IPS-NIHi7 (cell line): ENCODE data around the gene GNPTAB.
"Not testable (repeated sequence)": the region's sequence is repeated elsewhere in the genome, so short reads cannot be mapped to it uniquely, and the experiment has no call there.

Experiments used
- DNase-seq: peaks from one replicate; pipeline ENCODE4 v3.0.0; 2012; ENCODE audit warnings: mixed read lengths; ENCODE audit errors: extremely low spot score

GNPTAB gene

GRCh38 chr12:101737476-101737875, 93.3 kb downstream of the GNPTAB start:
- no peak for DNase-seq

- DNase-seq: not testable (repeated sequence)
Observed at GRCh38 chr12:101734482-101734881, 96.3 kb downstream of the GNPTAB start.

DNA sequence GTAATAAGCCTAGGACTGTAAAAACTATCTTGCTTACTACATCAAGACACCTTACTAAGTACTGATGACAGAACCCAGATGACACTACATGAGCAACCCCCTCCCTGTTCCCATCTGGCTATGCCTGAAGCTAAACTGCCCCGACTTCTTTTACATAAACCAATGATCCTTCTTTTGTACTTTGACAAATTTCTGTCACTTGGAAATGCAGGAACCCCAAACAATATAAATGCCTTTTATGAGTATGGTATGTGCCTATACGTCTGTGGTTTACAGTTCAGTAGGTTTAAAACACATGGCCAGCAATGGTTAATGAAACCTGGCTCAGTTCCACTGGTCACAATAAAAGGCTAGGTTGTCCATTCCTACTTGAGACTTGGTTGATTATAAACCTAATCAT, 97.6 kb downstream of the GNPTAB start:
- no peak for DNase-seq

DNA sequence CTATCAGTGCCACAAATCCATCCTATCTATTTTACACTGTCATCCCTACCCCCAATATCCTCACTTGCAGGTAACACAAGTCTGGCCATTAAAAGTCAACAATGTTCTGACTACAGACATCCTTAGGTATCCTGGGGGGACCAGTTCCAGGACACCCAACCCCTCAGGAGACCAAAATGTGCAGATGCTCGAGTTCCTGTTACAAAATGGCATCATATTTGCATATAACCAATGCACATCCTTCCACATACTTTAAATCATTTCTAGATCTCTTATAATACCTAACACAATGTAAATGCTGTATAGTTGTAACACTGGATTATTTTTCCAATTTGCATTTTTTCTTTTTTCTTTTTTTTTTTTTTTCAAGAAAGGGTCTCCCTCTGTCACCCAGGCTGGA, 98.4 kb downstream of the GNPTAB start:
- DNase-seq: no peak

GRCh38 chr12:101729842-101730241, 100.9 kb downstream of the GNPTAB start:
- DNase-seq: no peak

DNA sequence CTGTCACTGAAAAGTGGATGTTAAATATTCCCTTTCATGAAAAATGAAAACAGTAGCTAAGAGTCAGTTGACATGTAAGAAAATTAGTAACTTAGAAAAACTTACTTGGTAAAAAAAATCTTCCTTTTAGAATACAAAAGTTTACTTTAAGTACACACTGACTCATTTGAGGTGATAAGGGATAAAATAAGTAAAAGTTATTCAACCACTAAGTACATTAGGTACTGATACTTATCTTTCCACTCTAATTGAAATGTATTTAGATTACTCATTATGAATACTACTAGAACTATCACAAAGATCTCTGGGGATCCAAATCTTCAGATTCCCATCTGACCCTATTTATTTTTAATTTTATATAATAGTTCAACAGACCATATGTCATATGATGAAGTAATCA, 103.7 kb downstream of the GNPTAB start:
- DNase-seq: no peak

- DNase-seq: no peak
Observed at GRCh38 chr12:101722392-101722791, 108.4 kb downstream of the GNPTAB start.

- DNase-seq: no peak
Observed at GRCh38 chr12:101720118-101720517, 110.6 kb downstream of the GNPTAB start.

DNA sequence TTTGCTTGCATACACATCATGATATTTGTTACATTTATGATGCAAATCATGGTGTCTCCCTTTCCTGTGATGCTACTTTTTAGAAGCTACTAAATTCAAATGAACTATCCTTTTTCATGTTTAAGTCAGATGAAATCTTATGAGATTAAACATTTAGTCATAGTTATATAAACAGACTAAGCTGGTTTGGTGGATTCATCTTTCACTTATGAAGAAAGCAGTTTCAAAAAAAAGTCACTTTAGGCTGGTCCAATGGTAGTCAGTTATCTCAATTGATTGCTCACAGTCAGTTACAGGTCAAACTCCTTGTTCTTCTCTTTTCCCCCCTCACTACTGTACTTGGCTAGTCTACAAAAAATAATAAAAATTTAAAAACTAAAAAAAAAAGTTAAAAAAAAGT, 111.2 kb downstream of the GNPTAB start:
- DNase-seq: no peak

DNA sequence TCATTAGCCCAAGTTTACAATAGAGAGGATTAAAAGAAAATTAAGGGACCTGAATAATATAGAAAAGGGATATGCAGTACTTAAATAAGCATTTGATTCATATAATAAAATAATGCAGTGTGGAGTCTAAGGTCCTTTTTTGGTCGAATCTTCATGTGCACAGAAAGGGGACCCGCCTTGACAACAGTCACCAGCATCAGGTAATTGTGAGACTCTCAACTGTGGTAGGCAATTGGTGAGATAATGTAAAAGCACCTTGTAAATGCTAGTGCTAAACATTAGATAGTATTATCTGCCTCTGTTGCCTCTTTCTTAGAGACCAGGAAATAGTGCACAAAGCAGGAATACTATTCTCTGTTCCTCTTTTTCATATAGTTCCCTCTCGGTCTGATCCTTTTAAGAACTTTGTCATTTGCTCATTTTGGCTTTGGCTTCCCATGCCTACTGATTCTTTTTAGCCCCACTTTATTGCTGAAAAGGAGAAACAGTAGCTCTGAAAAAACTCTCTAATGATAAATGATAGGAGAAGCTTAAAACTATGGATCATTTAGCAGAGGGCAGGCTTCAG, 115.8 kb downstream of the GNPTAB start:
- DNase-seq: no peak

DNA sequence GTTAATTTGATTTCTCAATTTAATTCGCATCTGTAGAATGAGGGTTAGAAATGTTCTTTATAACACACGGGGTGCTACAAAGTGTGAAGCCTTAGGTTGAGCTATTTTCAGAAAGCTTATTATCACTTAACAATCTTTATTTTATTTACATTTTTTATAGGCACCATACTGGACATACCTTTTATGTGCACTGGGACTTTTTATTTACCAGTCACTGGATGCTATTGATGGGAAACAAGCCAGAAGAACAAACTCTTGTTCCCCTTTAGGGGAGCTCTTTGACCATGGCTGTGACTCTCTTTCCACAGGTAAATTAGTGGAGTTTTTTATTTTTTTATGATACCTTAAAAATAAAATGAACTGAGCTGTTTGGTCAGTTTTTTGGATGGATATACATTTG, 116.8 kb downstream of the GNPTAB start:
- no peak for DNase-seq

GRCh38 chr12:101713059-101713682, 117.6 kb downstream of the GNPTAB start:
- DNase-seq: no peak

GRCh38 chr12:101710288-101710687, 120.5 kb downstream of the GNPTAB start:
- no peak for DNase-seq

GRCh38 chr12:101707131-101707782, 123.5 kb downstream of the GNPTAB start:
- DNase-seq: no peak

- no peak for DNase-seq
Observed at GRCh38 chr12:101706403-101706802, 124.4 kb downstream of the GNPTAB start.

DNA sequence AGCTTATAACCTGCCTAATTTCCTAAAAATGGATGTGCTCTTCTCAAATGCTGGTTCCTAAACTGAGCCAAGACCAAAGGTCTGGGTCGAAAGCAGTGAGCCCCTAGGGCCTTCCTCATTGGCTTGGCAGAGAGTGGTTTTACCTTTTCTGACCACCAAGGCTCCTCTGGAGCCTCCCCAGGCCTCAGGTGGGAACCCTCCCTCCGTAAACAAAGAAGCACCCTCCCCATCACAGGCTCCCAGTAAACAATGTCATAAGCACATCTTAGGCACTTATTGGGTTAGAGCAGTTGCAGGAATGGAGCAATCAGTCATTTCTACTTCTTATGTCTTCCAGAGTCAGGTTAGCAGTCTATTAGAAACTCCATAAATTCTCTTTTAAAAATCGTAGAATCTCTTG, 127.3 kb downstream of the GNPTAB start:
- DNase-seq: peak; percentile 28

GRCh38 chr12:101700299-101700820, 130.4 kb downstream of the GNPTAB start:
- DNase-seq: no peak

DNA sequence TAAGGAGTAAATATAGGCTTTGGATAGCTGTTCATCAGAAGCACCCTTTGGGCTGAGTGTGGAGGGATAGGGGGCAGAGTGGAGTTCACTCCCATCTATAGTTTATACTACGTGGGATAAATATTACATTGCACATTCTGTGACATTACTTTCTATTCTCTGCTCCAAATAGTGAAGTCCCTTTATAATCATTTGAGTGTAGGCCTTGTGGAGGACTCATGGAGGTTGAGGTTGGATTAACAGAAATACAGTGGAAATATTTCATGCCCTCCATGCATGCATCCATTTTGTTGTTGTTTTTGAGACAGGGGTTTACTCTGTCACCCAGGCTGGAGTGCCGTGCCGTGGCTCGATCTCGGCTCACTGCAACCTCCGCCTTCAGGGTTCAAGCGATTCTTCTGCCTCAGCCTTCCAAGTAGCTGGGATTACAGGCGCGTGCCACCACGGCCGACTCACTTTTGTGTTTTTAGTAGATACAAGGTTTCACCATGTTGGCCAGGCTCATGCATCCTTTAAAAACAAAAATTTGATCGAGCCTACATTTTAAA, 131.9 kb downstream of the GNPTAB start:
- no peak for DNase-seq

- peak; percentile 18 for DNase-seq
Observed at GRCh38 chr12:101697930-101698799, 132.6 kb downstream of the GNPTAB start.

DNA sequence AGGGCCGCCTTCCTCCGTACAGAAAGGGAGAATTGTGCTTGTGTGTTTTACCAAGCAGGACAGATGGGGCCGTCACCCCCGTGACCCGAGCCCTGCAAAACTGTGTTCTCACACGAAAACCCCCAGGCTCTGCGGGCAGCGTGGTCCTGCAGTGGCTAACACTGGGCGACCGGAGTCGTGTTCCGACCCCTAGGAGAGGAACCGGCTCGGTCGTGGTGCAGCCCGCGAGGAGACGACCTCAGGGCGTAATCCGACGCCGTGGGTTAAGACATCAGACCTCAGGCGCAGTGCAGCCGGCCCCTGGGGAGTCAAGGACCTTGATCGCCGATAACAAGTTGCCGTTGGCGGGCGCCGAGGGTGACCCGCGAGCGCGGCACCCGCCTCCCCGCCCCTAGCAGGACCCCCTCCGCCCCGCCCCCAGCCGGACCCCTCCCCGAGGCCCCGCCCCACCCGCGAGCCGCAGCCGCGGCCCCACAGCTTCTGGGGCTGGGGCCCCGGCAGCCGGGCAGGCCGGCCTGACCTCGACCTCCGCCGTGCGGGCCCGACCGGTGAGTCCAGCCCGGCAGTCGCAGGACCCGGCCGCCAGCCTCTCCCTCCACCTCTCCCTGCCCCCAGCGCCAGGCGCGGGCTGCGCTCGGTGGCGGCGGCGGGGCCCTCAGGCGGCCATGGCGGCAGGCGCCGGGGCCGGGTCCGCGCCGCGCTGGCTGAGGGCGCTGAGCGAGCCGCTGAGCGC, 133.4 kb downstream of the GNPTAB start, which contains the start of gene CHPT1:
Gene CHPT1, plus strand, starts transcription at position 444 of the 733 bp plus-strand sequence. Its CDS starts 222 bp downstream, at position 666.
- DNase-seq: peak; percentile 87
